ENCODE data around the gene MED12. TPM values are rescaled to one million over a fixed set of nuclear protein-coding genes. Genes with fewer than 3 reads are reported as not detected.

MED12 gene
- 44.2 TPM for polyA plus RNA-seq (ENCODE audit: insufficient read length)

DNA sequence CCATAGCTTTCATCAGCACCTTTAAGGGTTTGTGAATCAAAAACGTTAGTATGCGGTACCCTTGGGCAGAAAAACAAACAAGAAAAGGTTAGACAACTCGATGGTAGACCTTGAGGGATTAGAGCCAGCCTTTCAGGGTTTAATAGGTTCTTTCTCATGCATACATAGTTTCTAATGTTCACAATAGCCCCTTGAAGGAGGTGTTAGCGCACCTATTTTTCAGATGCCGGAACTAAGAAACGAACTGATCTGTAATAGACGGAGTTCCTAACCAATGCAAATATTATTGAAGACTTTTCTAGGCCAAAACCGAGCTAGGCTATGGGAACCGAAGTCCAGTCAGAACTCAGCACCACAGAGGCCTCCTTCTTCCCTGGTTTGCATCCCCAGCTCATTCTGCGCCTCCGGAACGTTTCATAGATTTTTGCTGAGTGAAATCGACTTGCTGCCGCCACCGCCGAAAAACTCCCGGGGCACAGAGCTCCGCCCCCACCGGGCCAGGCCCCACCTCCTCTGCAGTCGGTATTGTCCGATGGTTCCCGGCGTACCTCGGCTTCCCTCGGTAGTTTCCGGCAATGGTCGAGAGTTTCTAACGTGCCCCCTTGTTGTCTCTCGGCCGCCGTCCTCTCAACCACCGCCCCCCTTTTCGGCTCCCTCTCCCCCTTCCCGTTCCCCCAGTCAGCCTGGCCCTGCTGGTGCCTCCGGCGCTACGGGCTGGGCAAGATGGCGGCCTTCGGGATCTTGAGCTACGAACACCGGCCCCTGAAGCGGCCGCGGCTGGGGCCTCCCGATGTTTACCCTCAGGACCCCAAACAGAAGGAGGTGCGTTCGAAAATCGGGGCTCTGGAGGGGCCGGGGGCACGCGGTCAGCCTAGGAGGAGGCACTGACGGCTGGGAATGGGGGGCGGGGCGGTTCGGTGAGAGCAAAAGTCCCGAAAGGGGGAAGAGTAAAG, at the start of gene MED12:
MED12 (plus strand) TSS at position 565 of the 953 bp plus-strand sequence; CDS start at position 724, 159 bp downstream.
- peak; percentile 64 for DNase-seq (ENCODE audit: low read depth)

DNA sequence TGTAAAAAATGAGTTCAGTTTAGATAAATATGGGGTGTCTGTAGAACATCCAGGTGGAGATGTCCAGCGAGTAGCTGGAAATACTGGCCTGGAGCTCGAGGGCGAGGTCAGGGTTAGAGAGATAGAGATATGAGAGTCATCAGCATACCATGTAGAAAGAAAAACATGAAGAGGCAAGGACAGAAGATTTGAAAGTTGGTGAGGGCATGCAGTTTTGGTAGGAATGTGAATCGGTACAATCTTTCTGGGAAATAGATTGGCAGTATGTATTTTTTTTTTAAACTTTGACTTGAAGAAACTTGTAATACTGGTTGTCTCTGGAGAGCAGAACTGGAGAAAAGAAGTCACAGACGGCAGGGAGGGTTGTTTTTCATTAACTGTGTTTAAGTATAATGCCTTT, 47.9 kb upstream of the MED12 start:
- no peak for DNase-seq (ENCODE audit: low read depth)

DNA sequence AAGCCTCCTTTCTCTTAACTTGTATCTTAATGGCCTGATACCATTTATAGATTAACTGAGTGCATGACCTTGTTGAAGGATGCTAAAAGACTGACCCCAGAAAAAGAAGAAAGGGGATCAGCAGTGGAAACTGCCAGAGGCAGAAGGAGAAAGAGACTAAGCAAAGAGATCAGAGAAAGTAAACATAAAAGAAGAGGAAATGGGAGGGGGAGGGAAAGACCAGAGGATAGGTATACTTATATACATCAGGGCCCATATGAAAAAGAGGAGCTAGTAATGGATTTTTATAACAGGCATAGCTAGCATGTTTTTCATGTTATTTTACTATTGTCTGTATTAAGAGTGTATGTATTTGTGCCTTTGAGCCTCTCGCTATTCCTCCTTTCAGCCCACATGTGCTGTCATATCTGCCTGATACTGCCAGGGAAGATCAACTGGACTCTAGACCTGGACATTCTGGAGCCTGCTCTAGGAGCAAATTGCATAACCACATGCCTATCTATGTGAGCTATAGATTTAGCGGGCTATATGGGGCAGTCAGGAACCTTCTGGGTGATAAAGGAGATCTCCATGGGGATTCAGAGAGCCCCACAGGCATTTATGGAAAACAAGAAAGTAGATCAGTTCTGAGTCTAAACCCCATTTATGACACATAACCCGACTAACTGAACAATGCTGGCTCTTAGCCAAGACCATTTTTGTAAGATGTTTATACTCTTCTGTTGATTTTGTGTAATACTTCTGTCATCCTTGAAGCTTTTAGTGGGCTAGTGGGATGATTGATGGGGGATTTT, 36.9 kb upstream of the MED12 start:
- DNase-seq (ENCODE audit: low read depth), result no peak

DNA sequence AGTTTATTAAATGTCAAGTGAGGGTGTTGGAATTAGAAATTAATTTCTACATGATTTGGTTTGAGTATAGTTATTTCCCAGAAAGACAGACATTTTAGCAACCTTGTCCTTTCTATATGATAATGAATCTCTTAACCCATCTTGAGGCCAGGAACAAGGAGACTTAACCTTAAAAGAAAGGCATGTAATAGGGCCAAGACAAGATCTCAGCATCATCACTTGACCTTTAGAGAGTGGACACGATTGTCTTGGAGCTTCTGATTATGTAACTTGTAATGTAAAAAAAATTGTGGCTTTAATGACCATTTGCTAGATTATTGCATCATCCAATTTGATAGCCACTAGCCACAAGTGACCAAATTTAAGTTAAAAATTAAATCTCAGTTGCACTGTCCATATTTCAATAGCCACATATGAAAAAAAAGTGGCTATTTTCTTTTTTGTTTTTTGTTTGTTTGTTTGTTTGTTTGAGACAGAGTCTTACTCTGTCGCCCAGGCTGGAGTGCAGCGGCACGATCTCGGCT, 36.2 kb upstream of the MED12 start:
- DNase-seq (ENCODE audit: low read depth), result no peak

DNA sequence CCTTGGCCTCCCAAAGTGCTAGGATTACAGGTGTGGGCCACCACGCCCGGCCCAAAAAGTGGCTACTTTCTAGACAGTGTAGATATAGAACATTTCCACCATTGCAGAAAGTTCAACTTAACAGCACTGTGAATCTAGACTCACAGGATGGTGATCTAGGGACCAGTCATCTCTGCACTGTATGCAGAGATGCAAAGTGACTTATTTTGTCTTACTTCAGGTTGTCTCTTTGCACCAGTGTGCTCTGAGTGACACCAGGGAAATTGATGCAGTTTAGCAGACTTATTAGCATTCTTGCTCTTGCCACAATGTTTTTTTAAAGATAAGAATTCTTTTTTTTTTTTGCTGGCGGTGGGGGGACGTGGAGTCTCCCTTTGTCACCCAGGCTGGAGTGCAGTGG, 35.6 kb upstream of the MED12 start:
- no peak for DNase-seq (ENCODE audit: low read depth)

DNA sequence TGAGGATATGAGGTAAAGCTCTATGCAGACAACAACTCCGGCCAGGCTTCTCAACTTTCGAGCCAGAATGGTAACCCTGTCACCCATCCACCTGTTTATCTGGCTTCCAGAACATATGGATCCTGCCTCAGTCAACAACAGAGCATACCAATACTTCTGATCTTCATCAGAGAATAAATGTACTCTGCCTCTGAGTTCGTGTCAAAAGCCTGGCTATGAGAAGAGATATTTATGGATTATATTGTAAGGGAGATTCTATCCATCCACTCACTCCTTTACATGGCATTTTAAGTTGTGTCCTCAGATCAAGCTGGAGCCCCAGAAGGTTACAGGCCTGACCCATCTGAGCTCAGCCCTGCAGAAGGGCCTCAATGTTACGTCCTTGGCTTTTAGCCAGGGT, 32.5 kb upstream of the MED12 start:
- DNase-seq (ENCODE audit: low read depth), result no peak

DNA sequence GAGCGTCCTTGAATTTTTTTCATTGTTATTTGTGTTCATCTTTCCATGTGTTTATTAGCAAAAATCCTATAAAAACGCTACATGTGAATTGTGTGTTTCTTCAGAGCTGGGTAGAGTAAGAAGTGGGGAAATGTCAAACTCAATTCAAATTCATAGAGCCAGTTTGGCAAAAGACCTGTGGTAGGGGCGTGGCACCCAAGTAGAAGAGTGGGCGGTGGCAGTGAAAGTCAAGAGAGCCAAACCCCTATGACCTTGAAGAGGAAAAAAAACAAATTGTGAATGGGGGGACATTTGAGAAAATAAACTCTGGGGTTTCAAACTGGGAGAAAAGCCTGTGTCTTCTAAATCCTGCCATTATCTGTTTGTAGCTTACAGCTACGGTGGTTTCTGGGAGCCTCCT, 27.1 kb upstream of the MED12 start:
- DNase-seq (ENCODE audit: low read depth), result no peak

DNA sequence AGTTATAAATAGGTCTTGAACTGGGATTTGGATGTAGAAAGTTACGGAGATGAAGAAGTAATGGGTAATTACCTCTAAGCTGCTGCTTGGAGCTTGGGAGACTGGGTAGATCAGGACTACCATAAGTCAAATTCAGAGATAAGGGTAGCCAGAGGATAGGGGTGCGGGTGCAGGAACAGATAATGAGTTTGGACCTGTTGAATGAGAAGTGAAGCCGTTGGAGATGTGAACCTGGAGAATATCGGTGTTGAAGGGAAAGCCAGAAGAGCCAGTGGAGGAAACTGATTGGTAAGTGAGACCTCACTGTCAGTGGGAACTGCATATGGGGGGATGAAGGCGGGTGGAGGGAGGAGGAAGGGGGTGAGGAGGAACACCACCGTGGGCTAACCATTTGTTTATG, 23.4 kb upstream of the MED12 start:
- no peak for DNase-seq (ENCODE audit: low read depth)

DNA sequence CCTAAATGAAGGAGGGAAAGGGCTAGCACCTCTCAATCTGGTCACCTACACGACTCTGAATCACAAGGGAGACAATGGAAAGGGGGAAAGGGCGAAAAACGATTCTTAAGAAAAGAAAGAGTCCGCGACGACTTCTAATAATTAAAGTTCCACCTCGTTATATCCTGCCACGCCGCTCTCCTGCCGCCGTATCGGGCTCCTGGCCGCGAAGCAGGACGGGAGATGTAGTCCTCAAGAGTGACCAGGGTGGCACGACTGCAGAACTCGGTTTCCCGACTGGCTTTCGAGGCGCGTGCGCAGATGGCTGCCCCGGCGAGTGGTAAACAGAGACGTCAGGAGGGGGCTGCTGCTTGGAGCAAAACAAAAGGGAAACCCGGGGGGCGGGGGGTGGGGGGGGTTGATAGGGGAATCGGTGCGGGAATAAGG, 22.8 kb upstream of the MED12 start, which contains the start of gene FOXO4:
FOXO4 (plus strand) TSS at position 297 of the 426 bp plus-strand sequence. CDS start 678 bp downstream, outside the sequence.
- DNase-seq (ENCODE audit: low read depth), result peak; percentile 69

DNA sequence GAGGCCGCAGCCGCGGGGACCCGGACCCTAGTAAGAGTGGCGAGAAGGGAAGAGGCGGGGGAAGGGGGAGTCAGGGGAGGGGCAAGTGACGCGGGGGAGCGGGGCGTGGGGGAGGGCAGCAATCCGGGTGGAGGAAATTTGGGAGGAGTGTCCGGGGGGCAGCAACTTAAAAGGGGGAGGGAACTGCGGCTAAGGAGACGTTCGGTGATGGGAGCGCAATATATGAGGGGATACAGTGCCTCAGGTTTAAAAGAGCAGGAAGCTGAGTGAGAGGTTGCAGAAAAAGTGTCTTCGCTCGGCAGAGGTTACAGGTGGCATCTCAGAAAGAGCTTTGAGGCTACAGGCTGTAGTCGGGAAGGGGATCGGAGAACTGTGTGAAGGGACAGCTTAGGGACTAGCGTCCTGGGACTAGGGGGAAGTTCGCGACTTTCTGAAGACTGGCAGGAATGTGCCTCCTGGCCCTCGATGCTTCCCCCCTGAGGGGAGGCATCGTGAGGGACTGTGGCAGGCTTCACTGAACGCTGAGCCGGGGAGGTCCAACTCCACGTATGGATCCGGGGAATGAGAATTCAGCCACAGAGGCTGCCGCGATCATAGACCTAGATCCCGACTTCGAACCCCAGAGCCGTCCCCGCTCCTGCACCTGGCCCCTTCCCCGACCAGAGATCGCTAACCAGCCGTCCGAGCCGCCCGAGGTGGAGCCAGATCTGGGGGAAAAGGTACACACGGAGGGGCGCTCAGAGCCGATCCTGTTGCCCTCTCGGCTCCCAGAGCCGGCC, 22.2 kb upstream of the MED12 start:
- DNase-seq (ENCODE audit: low read depth), result no peak

DNA sequence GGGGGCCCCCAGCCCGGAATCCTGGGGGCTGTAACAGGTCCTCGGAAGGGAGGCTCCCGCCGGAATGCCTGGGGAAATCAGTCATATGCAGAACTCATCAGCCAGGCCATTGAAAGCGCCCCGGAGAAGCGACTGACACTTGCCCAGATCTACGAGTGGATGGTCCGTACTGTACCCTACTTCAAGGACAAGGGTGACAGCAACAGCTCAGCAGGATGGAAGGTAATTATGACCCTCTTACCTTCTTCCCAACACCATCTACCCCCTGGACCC, 21.7 kb upstream of the MED12 start:
- no peak for DNase-seq (ENCODE audit: low read depth)

DNA sequence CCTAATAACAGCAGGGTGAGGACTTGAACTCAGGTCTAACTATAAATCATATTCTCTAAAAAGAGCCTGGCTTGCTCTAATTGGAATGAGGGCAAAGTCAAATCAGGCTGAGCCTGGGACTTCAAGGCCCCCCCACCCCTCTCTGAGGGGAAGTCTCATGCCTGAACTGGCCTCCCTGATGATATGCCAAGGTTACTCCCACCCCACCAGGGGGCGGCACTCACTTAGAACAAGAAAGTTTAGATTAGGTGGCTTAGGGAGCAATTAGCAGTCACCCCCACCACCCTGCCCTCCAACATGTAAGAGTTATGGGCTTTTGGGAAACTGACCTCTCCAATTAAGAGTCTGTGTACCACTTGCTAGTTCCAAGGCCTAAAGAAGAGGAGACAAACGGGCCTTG, 20.1 kb upstream of the MED12 start:
- DNase-seq (ENCODE audit: low read depth), result no peak

DNA sequence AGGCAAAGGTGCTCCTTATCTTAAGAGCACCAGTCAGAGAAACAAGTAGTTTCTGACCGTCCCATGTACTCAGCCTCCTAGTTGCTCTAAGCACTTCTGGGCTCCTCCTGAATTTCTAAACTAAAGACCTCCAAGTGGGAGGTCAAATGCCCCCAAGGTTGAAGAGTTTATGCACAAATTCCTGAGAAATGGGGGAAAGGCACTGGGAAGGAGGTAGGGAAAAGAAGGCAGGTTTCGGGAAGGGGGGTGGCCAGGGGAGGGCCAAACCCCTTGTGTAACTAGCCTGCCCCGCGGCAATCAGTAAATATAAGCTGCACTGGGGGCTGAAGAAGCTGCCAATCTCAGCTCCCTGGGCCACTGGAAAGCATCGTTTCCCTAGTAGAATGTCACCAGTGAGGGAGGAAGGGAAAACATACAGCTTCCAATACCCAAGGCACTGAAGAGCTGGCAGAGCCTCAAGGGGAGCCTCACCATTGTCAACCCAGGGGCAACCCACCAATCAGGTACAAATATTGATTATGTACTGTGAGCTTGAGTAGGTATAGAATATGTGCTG, 19.4 kb upstream of the MED12 start:
- no peak for DNase-seq (ENCODE audit: low read depth)

DNA sequence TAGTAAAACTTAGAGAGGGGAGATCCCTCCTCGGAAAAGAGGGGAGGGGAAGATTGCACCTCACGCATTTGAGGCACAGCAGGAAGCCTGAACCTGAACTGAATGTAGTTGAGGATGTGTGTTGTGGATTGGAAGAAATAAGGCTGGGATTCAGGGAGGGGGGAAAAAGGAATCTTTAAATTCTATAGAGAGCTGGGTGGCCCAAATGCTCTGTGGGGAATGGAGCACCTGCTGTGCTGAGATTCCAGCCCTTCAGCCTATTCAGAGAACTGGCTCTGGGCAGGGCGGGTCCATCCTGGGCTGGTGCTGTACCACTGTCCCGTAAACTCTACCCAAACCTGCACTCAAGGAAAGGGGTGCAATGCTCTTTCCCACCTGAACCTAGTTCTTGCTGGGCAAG, 18.7 kb upstream of the MED12 start:
- no peak for DNase-seq (ENCODE audit: low read depth)

DNA sequence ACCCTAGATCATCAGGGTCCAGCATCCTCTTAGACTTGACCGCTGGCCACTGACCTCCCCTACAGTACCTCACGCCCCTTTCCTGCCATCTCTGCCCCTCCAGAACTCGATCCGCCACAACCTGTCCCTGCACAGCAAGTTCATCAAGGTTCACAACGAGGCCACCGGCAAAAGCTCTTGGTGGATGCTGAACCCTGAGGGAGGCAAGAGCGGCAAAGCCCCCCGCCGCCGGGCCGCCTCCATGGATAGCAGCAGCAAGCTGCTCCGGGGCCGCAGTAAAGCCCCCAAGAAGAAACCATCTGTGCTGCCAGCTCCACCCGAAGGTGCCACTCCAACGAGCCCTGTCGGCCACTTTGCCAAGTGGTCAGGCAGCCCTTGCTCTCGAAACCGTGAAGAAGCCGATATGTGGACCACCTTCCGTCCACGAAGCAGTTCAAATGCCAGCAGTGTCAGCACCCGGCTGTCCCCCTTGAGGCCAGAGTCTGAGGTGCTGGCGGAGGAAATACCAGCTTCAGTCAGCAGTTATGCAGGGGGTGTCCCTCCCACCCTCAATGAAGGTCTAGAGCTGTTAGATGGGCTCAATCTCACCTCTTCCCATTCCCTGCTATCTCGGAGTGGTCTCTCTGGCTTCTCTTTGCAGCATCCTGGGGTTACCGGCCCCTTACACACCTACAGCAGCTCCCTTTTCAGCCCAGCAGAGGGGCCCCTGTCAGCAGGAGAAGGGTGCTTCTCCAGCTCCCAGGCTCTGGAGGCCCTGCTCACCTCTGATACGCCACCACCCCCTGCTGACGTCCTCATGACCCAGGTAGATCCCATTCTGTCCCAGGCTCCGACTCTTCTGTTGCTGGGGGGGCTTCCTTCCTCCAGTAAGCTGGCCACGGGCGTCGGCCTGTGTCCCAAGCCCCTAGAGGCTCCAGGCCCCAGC, 17.6 kb upstream of the MED12 start:
- no peak for DNase-seq (ENCODE audit: low read depth)

DNA sequence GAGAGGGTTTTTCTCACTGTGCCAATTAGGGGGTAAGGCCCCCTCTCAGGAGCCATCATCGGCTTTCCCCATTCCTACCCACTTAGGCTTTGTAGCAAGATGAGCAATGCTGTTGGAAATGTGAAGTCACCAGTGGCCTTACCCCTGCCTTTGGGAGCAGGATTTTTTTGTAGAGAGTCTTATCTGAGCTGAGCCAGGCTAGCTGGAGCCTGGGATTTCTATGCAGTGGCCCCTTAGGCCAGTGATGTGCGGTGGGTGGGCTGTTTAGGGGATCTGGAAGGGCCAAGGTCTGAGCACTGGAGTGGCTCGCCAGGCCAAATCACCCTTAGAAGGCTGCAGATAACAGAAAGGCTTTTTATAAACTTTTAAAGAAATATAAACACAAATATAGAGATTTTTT, 16.1 kb upstream of the MED12 start:
- DNase-seq (ENCODE audit: low read depth), result no peak

DNA sequence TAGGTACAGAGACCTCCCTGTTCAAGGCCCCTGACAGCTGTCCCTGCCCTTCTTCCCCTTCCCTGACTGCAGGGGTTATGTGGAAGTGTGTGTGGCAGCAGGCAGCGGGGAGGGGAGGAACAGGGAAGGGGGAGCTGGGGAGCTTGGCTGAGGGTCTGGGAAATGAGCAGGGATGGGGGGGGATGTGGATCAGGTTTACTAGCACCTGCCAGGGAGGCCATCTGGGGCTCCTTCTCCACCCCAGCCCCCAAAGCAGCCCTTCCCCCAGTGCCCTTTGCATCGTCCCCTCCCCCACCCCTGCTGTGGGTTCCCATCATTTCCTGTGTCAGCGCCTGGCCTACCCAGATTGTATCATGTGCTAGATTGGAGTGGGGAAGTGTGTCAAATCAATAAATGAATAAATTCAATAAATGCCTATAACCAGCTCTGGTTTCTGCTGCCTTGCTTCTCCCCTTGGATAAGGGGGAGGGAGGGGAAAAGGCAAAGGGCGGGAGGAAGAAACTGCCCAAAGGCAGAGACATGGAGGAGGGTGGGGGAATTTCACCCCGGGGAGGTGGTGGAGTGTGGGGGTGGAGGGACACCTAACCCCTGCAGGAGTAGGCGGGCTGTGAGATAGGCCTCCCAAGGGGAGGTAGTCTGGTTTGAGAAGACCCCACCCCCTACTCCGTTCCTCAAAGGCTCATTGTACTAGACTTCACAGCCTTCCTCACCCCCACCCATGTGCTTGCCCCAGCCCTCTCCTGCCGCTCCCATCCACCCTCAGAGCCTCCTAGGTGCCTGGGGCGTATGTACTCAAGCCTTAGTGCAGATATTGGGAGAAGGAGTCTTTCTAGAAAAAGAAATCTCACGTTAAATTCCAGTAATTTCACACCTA, 15.0 kb upstream of the MED12 start:
- no peak for DNase-seq (ENCODE audit: low read depth)

DNA sequence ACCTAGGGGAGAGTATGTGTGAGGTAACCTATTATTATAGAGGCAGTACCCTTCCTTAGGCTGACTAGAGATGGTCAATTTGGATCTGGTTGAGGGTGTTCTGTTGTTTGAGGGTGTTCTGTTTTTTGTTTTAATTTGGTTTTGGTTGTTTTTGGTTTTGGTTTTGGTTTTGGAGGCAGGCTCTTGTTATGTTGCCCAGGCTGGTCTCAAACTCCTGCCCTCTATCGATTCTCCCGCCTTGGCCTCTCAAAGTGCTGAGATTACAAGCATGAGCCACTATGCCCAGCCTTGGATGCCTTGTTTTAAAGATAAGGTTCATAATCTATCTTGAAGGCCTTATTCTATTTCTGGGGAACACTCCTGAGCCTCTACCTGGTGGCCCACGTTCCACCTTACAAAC, 12.8 kb upstream of the MED12 start:
- no peak for DNase-seq (ENCODE audit: low read depth)

DNA sequence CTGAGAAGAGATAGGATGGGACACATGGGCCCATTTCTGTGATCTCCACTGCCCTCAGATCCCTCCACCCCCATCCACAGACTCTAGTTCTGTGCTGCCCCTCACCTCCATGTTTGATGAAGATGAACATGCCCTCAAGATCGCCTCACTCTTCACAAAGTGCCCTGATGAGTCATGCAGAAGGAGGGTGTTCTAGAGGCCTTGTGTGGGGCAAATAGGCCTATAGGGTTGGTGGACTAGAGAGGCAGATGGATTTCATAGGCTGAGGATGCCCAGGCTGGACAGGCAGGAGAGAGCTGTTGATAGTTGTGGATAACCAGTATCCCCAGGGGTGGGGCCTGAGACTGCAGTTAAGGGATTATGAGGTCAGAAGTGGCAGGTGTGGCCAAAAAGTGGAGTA, 12.0 kb upstream of the MED12 start, which contains the start of gene CXorf65:
CXorf65 (minus strand) TSS at position 314 of the 400 bp plus-strand sequence; CDS start at position 130, 184 bp downstream.
- DNase-seq (ENCODE audit: low read depth), result no peak
